Activated B cell treated with CpG ODN at 0.5 μM for 24 hours (primary cell): ENCODE data around the gene HSP90AA1. TPM values are rescaled to one million over a fixed set of nuclear protein-coding genes. Genes with fewer than 3 reads are reported as not detected.
"Not testable (repeated sequence)": the region's sequence is repeated elsewhere in the genome, so short reads cannot be mapped to it uniquely, and the experiment has no call there.

Experiments used
- ATAC-seq: fragments of 200-7000 bp; cut with Tn5 transposase; one replicate; pipeline ENCODE4 v1.10.0; 2021; ENCODE audit warnings: low read depth, mild to moderate bottlenecking, moderate library complexity
- CTCF ChIA-PET: fragments of 350-600 bp; sonication (Branson Sonifier 250); formaldehyde crosslinking; loops from one replicate; lab custom pipeline; 2021; ENCODE audit warnings: antibody characterized with exemption; lab: Charles Lee
- POLR2A ChIA-PET: fragments of 350-600 bp; sonication (Branson Sonifier 250); formaldehyde crosslinking; loops from one replicate; lab custom pipeline; 2021; ENCODE audit warnings: antibody characterized with exemption; lab: Charles Lee
- DNase-seq: peaks from one replicate; pipeline ENCODE4 v3.0.0; 2022
- H3K27ac Mint-ChIP-seq: one replicate; pipeline ENCODE4 v1.8.0; 2020; ENCODE audit warnings: mixed read lengths
- H3K27me3 Mint-ChIP-seq: one replicate; pipeline ENCODE4 v1.8.0; 2021; ENCODE audit warnings: mixed read lengths
- H3K36me3 Mint-ChIP-seq: one replicate; pipeline ENCODE4 v1.8.0; 2021; ENCODE audit warnings: low read depth, mixed read lengths
- H3K4me1 Mint-ChIP-seq: one replicate; pipeline ENCODE4 v1.8.0; 2021; ENCODE audit warnings: mixed read lengths
- H3K4me3 Mint-ChIP-seq: one replicate; pipeline ENCODE4 v1.8.0; 2020; ENCODE audit warnings: mild to moderate bottlenecking, mixed read lengths
- H3K9me3 Mint-ChIP-seq: one replicate; pipeline ENCODE4 v1.8.0; 2020; ENCODE audit warnings: mixed read lengths
- CTCF ChIP-seq: fragments of 200-600 bp; IDR thresholded peaks from one replicate; pipeline ENCODE4 v1.8.0; 2022; ENCODE audit warnings: antibody characterized with exemption, mild to moderate bottlenecking
- intact Hi-C: fragments of 100-400 bp; cut with micrococcal nuclease; formaldehyde crosslinking; loops from one replicate; pipeline ENCODE4 v1.15.1; 2024
- total RNA-seq: library from RNA; stranded (reverse); gene quantifications from 2 replicates; pipeline ENCODE4 v1.2.3, GENCODE V29; 2022

The HSP90AA1 gene
- total RNA-seq, 1 donor from 2014 or later = 435 TPM

- intact Hi-C loops = no loop called here
- Mint-ChIP-seq H3K27me3 (no peaks in the 10 kb centered on the region), H3K36me3 (peaks cover 3% of the 10 kb centered on the region), H3K4me3 (no peak overlapping the region), H3K9me3 (peaks cover 3% of the 10 kb centered on the region), H3K27ac (no peak overlapping the region), H3K4me1 (no peaks in the 10 kb centered on the region)
- DNase-seq = no peak
- ChIA-PET POLR2A (no interaction called here), CTCF (no interaction called here)
- ATAC-seq = no peak
- no peak for TF ChIP-seq CTCF
These were observed 29.7 kb upstream of the HSP90AA1 start for GRCh38 chr14:102116361-102117180.

DNA sequence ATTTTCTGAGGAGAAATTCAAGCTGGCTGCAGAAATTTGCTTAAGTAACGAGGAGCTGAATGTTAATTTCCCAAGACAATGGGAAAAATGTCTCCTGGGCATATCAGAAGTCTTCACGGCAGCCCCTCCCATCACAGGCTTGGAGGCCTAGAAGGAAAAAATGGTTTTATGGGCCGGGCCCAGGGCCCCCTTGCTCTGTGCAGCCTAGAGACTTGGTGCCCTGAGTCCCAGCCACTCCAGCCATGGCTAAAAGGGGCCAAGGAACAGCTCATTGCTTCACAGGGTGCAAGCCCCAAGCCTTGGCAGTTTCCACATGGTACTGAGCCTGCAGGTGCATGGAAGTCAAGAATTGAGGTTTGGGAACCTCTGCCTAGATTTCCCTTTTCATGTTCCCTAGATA lies 24.3 kb upstream of the HSP90AA1 start:
- CTCF ChIA-PET = no interaction called here
- POLR2A ChIA-PET = interaction anchor here (0.6 kb wide), 1 partner anchor 72 kb away, joined by 3 read pairs; no protein-coding TSS in a partner anchor
- Mint-ChIP-seq H3K4me1 (peaks cover 11% of the 10 kb centered on the region), H3K4me3 (no peak overlapping the region), H3K36me3 (no peaks in the 10 kb centered on the region), H3K9me3 (peaks cover 4% of the 10 kb centered on the region), H3K27ac (no peak overlapping the region), H3K27me3 (no peaks in the 10 kb centered on the region)
- no peak for TF ChIP-seq CTCF
- DNase-seq (no peak), ATAC-seq (no peak)
- intact Hi-C loops = no loop called here

GRCh38 chr14:102109332-102109731 lies 22.5 kb upstream of the HSP90AA1 start:
- H3K9me3 Mint-ChIP-seq, H3K27ac Mint-ChIP-seq, DNase-seq, ATAC-seq, H3K4me3 Mint-ChIP-seq, intact Hi-C loops, H3K27me3 Mint-ChIP-seq, CTCF ChIA-PET, POLR2A ChIA-PET, H3K36me3 Mint-ChIP-seq: not testable (repeated sequence)
- H3K4me1 Mint-ChIP-seq = peaks cover 19% of the 10 kb centered on the region

GRCh38 chr14:102105369-102105768 lies 18.5 kb upstream of the HSP90AA1 start:
- Mint-ChIP-seq H3K27me3 (no peaks in the 10 kb centered on the region), H3K9me3 (peaks cover 4% of the 10 kb centered on the region), H3K36me3 (no peaks in the 10 kb centered on the region), H3K27ac (no peak overlapping the region), H3K4me1 (peaks cover 31% of the 10 kb centered on the region), H3K4me3 (no peak overlapping the region)
- ATAC-seq (no peak), DNase-seq (no peak)
- ChIA-PET CTCF (interaction anchor here (1.7 kb wide), 1 partner anchor 9 kb away, joined by 7 read pairs; no protein-coding TSS in a partner anchor), POLR2A (interaction anchor here (0.7 kb wide), 1 partner anchor 227 kb away, joined by 9 read pairs; no protein-coding TSS in a partner anchor)
- intact Hi-C loops = no loop called here
- no peak for TF ChIP-seq CTCF

DNA sequence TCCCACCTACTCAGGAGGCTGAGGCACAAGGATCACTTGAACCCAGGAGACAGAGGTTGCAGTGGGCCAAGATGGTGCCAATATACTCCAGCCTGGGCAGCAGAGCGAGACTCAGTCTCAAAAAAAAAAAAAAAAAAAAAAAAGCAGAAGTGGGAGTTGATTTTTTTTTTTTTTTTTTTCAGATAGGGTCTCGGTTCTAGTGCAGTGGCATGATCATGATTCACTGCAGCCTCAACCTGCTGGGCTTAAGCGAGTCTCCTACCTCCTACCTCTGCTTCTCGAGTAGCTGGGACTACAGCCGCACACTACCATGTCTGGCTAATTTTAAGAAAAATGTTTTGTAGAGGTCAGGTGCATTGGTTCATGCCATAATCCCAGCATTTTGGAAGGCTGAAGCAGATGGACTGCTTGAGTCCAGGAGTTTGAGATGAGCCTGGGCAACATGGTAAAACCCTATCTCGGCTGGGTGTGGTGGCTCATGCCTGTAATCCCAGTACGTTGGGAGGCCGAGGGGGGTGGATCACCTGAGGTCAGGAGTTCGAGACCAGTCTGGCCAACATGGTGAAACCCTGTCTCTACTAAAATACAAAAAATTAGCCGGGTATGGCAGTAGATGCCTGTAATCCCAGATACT lies 16.3 kb upstream of the HSP90AA1 start:
- intact Hi-C loops = loop anchor here (1.0 to 2.0 kb wide), 2 partner anchors 14 to 36 kb away; partner anchors contain the start of gene WDR20
- no peaks in the 10 kb centered on the region for H3K27me3 Mint-ChIP-seq
- no peaks in the 10 kb centered on the region for H3K9me3 Mint-ChIP-seq
- peak; percentile 94 for ATAC-seq
- no peak for DNase-seq
- no peaks in the 10 kb centered on the region for H3K36me3 Mint-ChIP-seq
- no peak overlapping the region for H3K4me3 Mint-ChIP-seq
- no peak for TF ChIP-seq CTCF
- POLR2A ChIA-PET = interaction anchor here (0.7 to 1.0 kb wide), 2 partner anchors 37 to 1433 kb away, joined by 6 read pairs; partner anchors contain the start of gene WDR20
- peak overlapping the region; percentile 76 for H3K27ac Mint-ChIP-seq
- peaks cover 31% of the 10 kb centered on the region for H3K4me1 Mint-ChIP-seq
- CTCF ChIA-PET = no interaction called here
